Hematopoietic multipotent progenitor cell treated with erythropoietin and hydrocortisone succinate and interleukin-3 and kit ligand, for 15 days (in vitro differentiated cells): ENCODE measurements around the gene SLC25A27.

Experiments used
- DNase-seq: peaks from one replicate; pipeline ENCODE4 v3.0.0-alpha.2; 2015; ENCODE audit warnings: low spot score

Gene SLC25A27

GRCh38 chr6:46719099-46719498 is 66.3 kb downstream of the SLC25A27 start:
- DNase-seq: no peak

GRCh38 chr6:46720401-46720800 is 67.6 kb downstream of the SLC25A27 start:
- no peak for DNase-seq
